Measurements from ENCODE around the gene ERCC6.

Gene ERCC6

GRCh38 chr10:49538381-49539319 is at the start of gene ERCC6:
Gene ERCC6, minus strand, starts transcription at chr10:49539121.
- peak; percentile 95 for DNase-seq

- no peak for DNase-seq
Observed at GRCh38 chr10:49587981-49588380, 49.1 kb upstream of the ERCC6 start.

GRCh38 chr10:49585387-49585786 is 46.5 kb upstream of the ERCC6 start:
- no peak for DNase-seq

GRCh38 chr10:49579621-49580020 is 40.7 kb upstream of the ERCC6 start:
- DNase-seq, result no peak

- no peak for DNase-seq
Observed at GRCh38 chr10:49578392-49578791, 39.5 kb upstream of the ERCC6 start.

GRCh38 chr10:49577182-49577925 is 38.4 kb upstream of the ERCC6 start:
- DNase-seq, result no peak

- no peak for DNase-seq
Observed at GRCh38 chr10:49575489-49576072, 36.7 kb upstream of the ERCC6 start.

- no peak for DNase-seq
Observed at GRCh38 chr10:49572594-49573114, 33.7 kb upstream of the ERCC6 start.

- DNase-seq, result peak; percentile 71
Observed at GRCh38 chr10:49571388-49571787, 32.5 kb upstream of the ERCC6 start.

GRCh38 chr10:49569031-49569631 is 30.2 kb upstream of the ERCC6 start:
- DNase-seq, result no peak

GRCh38 chr10:49568235-49568634 is 29.3 kb upstream of the ERCC6 start:
- DNase-seq, result no peak

- DNase-seq, result no peak
Observed at GRCh38 chr10:49567810-49568209, 28.9 kb upstream of the ERCC6 start.

- no peak for DNase-seq
Observed at GRCh38 chr10:49564461-49565009, 25.6 kb upstream of the ERCC6 start.

GRCh38 chr10:49562893-49563292 is 24.0 kb upstream of the ERCC6 start:
- DNase-seq, result no peak

- no peak for DNase-seq
Observed at GRCh38 chr10:49560526-49560925, 21.6 kb upstream of the ERCC6 start.

- no peak for DNase-seq
Observed at GRCh38 chr10:49559476-49559875, 20.6 kb upstream of the ERCC6 start.

GRCh38 chr10:49558190-49558589 is 19.3 kb upstream of the ERCC6 start:
- no peak for DNase-seq

GRCh38 chr10:49557681-49558080 is 18.8 kb upstream of the ERCC6 start:
- no peak for DNase-seq

- DNase-seq, result no peak
Observed at GRCh38 chr10:49556723-49557122, 17.8 kb upstream of the ERCC6 start.

GRCh38 chr10:49552277-49552676 is 13.4 kb upstream of the ERCC6 start:
- DNase-seq, result no peak

- no peak for DNase-seq
Observed at GRCh38 chr10:49550563-49550962, 11.6 kb upstream of the ERCC6 start.

- no peak for DNase-seq
Observed at GRCh38 chr10:49549640-49550346, 10.9 kb upstream of the ERCC6 start.

All from DMS153 (cell line).